HL-60/S4 treated with phorbol 12-myristate 13-acetate at 8.2 ng/mL for 4 days and 3 days (cell line): ENCODE results near the gene CIAO3.

Experiments used
- in situ Hi-C: fragments of 300-500 bp; cut with MboI; formaldehyde crosslinking; loops from 2 replicates; pipeline ENCODE4 v1.15.0; 2022; ENCODE audit warnings: low sequenced_read_pairs

Gene CIAO3

DNA sequence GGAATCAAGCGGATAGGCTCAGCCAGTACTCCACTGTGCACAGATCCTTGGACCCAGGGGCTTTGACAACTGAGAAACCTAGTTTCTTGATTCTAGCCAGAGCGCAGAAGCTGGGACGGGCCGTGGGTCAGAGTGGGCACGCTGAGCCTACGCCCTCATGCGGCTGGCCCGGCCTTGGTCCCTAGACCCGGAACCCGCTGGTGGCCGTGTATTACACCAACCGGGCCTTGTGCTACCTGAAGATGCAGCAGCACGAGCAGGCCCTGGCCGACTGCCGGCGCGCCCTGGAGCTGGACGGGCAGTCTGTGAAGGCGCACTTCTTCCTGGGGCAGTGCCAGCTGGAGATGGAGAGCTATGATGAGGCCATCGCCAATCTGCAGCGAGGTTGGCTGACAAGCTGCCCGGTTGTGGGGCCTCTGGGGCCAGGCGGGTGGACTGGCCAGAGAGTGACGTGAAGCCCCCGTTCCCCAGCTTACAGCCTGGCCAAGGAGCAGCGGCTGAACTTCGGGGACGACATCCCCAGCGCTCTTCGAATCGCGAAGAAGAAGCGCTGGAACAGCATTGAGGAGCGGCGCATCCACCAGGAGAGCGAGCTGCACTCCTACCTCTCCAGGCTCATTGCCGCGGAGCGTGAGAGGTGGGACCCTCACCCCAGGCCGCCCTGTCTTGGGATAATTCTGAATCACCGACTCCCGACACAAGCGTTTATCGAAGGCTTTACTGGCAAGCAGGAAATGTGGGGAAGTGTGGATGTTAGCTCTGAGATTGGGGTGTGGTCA lies 59.6 kb downstream of the CIAO3 start:
- in situ Hi-C loops = loop anchor here (10.0 kb wide), 1 partner anchor 104 kb away; the partner anchor contains the start of genes CHTF18 and RPUSD1

- in situ Hi-C loops = loop anchor here (10.0 kb wide), 1 partner anchor 104 kb away; the partner anchor contains the start of genes CHTF18 and RPUSD1
These were observed 60.2 kb downstream of the CIAO3 start for GRCh38 chr16:680625-680945.

DNA sequence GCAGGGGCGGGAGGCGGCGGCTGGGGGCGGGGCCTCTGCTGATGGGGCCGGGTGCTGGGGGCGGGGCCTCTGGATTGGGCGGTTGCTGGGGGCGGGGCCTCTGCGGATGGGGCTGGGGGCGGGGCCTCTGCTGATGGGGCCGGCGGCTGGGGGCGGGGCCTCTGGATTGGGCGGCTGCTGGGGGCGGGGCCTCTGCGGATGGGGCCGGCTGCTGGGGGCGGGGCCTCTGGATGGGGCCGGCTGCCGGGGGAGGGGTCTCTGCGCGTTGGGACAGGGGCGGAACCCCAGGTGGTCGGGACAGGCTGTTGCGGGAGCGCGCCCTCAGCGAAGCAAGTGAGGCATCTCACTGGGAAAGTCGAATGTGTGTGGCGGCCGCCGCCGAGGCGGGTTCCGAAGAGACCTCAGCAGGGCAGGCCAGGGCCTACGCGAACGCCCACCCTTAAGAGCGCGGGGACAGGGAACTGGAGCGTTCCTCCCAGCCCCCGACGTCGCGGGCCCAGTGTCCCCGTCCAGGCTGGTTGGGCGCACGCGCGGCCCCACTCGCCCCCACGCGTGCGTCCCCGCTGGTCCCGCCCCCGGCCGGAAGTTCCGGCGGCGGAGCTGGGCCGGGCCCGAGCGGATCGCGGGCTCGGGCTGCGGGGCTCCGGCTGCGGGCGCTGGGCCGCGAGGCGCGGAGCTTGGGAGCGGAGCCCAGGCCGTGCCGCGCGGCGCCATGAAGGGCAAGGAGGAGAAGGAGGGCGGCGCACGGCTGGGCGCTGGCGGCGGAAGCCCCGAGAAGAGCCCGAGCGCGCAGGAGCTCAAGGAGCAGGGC lies 60.8 kb downstream of the CIAO3 start, which contains the start of gene STUB1:
Gene STUB1 (plus strand): TSS at position 597 of the 811 bp plus-strand sequence. CDS start 116 bp downstream, at position 713.
- in situ Hi-C loops = loop anchor here (10.0 kb wide), 1 partner anchor 105 kb away; the partner anchor contains the start of genes CHTF18 and RPUSD1
